ENCODE results near the gene RFC2.
"Not testable (repeated sequence)": the region's sequence is repeated elsewhere in the genome, so short reads cannot be mapped to it uniquely, and the experiment has no call there.

RFC2 gene

DNA sequence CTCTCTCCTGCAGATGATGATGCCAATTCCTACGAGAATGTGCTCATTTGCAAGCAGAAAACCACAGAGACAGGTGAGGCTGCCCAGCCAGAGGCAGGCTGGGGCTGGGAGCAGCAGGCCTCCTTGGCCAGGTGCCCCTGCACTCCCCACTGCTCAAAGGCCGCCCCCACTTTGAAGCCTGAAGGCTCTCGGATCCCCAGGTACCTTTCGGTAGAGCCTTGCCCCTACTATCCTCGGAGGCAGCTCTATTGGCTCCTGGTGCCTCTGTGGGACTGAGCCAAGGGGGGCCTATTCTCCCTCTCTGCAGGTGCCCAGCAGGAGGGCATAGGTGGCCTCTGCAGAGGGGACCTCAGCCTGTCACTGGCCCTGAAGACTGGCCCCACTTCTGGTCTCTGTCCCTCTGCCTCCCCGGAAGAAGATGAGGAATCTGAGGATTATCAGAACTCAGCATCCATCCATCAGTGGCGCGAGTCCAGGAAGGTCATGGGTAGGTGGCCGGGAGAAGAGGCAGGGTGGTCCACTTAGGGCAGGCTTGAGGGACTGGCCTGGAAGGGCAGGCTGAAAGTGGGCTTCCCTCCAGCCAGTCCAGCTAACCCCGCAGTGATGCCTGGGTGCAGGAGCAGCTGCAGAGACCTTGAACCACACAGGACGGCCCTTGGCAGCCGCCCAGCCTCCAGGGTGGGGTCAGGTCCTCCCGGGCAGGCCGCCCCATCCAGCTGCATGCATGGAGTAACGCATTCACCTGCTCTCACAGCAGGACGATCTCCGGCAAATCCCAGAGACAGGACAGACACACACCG lies 30.3 kb downstream of the RFC2 start:
- no peak for DNase-seq (ENCODE audit: low read depth, low spot score)
- H3K4me3 ChIP-seq (ENCODE audit: low read length), result no peak overlapping the region

GRCh38 chr7:74222851-74223710 lies 31.1 kb downstream of the RFC2 start:
- DNase-seq (ENCODE audit: low read depth, low spot score), result no peak
- no peak overlapping the region for H3K4me3 ChIP-seq (ENCODE audit: low read length)

DNA sequence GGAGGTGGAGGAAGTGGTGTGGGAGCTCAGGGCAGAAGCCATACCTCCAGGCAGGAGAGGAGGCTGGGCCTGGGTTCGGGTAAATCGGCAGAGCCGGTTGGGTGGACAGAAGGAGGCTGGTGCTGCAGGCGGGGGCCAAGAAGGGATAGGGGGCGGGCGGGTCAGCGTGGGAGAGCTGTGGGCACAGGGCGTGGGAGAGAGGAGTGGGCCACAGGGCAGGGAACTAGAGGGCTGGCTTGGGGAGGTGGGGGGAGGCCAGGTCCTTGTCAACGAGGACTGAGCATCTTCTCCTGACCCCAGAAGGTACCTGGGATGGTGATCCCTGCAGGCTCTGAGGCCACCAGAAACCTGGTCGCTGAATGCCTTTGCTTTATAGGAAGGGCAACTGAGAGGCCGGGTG lies 32.5 kb downstream of the RFC2 start:
- no peak overlapping the region for H3K4me3 ChIP-seq (ENCODE audit: low read length)
- DNase-seq (ENCODE audit: low read depth, low spot score), result no peak

DNA sequence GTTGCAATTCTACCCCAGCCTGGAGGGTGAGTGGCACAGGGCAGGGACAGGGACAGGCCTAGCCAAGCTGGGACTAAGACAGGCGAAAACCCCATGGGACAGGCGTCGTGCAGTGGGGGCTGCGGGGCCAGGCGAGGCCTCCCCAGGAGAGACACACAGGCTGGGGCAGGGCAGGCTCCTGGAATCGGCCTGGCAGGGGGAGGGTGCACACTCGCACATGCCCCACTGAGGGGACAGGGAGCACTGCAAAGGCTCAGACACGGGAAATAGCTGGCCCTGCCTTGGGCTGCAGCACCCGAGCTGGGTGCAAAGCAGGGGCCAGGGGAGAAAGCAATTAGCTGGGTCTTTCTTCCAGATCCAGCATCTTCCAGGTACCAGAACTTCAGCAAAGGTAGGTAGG lies 34.0 kb downstream of the RFC2 start:
- no peak for DNase-seq (ENCODE audit: low read depth, low spot score)
- H3K4me3 ChIP-seq (ENCODE audit: low read length), result no peak overlapping the region

DNA sequence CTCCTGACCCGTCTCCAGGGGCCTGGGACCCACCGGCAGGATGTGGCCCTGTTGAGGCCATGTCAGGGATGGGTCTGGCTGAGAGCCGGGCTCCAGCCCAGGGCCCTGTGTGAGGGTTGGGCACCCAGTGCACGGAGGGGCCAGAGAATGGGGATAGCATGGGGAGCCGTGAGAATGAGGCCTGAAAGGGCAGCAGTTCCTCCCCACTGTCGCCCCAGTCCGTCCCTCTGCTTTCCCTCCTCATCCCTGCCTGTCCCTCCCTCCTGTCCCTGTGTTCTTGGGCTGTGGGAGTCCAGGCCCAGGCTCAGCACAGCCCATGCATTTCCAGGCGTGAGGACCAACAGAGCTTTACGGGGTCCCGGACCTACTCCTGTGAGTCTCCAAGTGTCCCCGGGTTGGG lies 34.8 kb downstream of the RFC2 start:
- H3K4me3 ChIP-seq (ENCODE audit: low read length), result no peak overlapping the region
- no peak for DNase-seq (ENCODE audit: low read depth, low spot score)

DNA sequence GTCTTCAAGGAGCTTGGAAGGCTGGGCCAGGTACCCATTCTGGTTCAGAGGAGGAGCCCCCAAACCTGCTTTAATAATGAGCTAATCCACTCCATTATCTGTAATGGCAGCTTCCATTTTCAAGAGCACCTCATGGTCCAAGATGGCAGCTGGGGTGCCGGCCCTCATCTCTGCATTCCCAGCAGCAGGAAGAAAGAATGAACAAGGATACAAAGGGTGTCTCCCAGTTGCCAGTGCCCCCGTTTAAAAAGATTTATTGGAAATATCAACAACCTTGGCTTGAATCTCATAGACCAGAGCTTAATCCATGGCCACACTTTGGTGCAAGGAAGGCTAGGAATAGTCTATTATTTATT lies 35.9 kb downstream of the RFC2 start:
- no peak overlapping the region for H3K4me3 ChIP-seq (ENCODE audit: low read length)
- no peak for DNase-seq (ENCODE audit: low read depth, low spot score)

- DNase-seq (ENCODE audit: low read depth, low spot score), result peak; percentile 83
- H3K4me3 ChIP-seq (ENCODE audit: low read length), result peak overlapping the region; percentile 30
Observed at GRCh38 chr7:74217455-74218342, 36.5 kb downstream of the RFC2 start.

DNA sequence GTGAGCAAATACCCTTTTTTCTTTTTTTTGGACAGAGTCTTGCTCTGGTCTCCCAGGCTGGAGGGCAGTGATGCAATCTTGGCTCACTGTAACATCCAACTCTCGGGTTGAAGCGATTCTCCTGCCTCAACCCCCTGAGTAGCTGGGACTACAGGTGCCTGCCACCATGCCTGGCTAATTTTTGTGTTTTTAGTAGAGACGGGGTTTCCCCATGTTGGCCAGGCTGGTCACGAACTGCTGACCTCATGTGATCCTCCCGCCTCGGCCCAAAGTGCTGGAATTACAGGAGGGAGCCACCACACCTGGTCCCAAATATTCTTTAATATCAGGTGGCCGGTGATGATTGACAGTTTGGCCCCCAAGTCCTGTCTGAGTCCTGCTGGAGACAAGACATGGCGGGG lies 37.8 kb downstream of the RFC2 start:
- no peak overlapping the region for H3K4me3 ChIP-seq (ENCODE audit: low read length)

DNA sequence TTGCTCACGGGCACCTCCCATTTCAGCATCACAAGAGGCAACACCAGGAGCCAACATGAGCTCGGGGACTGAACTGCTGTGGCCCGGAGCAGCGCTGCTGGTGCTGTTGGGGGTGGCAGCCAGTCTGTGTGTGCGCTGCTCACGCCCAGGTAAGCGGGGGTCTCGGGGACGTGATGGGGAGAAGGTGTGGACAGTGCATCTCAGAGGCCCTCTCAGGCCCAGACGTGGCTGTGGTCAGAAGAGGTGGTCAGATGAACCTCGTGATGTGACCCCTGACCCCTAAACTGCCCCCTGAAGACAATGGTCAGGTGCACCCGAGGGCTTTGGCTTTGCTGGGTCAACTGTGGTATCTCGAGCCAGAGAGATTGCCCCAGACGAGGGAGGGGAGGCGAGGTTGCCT lies 38.3 kb downstream of the RFC2 start:
- H3K4me3 ChIP-seq (ENCODE audit: low read length), result no peak overlapping the region
- no peak for DNase-seq (ENCODE audit: low read depth, low spot score)

More for the DNA sequence above, 37.8 kb downstream of the RFC2 start:
- no peak for DNase-seq (ENCODE audit: low read depth, low spot score)

DNA sequence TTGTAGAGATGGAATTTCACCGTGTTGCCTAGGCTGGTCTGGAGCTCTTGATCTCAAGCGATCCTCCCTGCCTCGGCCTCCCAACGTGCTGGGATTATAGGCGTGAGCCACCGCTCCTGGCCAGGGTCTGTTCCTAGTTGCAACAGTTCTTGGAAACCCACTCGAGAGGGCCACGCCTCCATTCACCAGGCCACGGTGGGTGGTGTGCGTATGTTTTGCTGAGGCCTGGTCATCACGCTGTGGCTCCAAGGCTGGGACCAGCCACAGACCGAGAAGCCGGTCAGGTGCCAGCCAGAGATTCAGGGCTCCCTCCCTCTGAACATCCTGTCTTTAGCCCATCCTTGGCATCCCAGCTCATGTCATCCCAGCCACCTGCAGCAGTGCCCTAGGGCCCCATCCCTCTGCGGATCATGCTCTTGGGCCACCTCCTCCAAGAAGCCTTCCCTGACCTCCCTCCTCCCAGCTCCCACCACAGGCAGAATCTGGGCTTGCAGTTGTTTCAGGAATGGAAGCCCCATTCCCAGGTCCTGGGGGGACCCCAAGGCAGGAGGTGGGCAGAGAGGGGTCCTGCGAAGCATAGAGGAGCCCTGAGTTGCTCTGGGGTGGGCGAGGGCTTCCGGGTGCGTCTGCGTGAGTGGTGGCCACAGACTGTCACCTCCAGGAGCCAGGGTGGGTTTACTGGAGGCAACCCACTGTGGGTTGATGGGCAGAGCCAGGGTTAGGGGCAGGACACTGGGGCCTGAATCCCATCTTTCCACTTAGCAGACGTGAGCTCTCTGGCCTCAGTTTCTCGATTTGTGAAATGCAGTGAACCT lies 39.2 kb downstream of the RFC2 start:
- no peak overlapping the region for H3K4me3 ChIP-seq (ENCODE audit: low read length)
- DNase-seq (ENCODE audit: low read depth, low spot score), result no peak

DNA sequence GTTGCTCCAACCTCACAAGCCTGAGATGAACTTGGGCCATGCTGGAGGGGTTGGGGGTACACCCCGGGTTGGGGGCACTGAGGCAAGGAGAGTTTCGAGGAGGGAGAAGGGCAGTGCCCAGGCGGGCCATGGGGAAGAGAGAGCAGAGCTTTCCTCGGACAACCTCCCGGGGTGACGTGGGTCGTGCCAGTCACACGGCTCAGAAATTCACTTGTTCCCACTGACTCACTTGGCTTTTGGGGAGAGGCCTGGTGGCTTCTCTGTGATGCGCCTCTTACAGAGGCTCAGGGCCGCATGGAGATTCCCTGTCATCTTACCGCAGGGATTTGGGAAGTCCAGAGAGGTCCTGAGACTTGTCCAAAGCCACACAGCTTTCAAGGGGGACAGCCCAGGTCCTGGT lies 41.5 kb downstream of the RFC2 start:
- no peak overlapping the region for H3K4me3 ChIP-seq (ENCODE audit: low read length)
- DNase-seq (ENCODE audit: low read depth, low spot score), result no peak

DNA sequence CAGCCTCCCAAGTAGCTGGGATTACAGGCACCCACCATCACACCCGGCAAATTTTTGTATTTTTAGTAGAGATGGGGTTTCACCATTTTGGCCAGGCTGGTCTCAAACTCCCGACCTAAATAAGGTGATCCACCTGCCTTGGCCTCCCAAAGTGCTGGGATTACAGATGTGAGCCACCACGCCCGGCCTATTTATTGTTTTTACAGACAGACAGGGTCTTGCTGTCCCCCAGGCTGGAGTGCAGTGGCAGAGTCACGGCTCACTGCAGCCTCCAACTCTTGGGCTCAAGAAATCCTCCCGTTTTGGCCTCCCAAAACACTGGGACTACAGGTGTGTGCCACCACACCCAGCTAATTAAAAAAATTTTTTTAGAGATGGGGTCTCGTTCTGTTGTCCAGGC lies 46.0 kb downstream of the RFC2 start:
- H3K4me3 ChIP-seq (ENCODE audit: low read length); DNase-seq (ENCODE audit: low read depth, low spot score): not testable (repeated sequence)

DNA sequence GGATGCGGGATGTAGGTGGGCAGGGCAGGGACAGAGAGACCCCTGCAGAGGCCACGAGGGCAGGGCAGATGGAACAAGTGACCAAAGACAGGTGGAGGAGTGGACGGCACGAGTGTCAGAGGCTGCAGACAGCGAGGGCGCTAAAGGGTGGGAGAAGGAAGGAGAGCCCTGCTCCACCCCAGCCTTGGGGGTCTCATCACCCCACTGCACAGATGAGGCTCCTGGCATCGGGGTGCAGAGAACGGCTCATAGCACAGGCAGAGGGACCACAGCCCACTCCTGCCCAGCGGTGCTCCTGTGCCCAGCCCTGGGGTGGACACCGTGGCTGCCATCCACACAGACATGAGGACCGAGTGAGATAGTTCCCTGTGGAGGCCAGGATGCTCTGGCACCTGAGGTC lies 46.6 kb downstream of the RFC2 start:
- no peak for DNase-seq (ENCODE audit: low read depth, low spot score)
- no peak overlapping the region for H3K4me3 ChIP-seq (ENCODE audit: low read length)

DNA sequence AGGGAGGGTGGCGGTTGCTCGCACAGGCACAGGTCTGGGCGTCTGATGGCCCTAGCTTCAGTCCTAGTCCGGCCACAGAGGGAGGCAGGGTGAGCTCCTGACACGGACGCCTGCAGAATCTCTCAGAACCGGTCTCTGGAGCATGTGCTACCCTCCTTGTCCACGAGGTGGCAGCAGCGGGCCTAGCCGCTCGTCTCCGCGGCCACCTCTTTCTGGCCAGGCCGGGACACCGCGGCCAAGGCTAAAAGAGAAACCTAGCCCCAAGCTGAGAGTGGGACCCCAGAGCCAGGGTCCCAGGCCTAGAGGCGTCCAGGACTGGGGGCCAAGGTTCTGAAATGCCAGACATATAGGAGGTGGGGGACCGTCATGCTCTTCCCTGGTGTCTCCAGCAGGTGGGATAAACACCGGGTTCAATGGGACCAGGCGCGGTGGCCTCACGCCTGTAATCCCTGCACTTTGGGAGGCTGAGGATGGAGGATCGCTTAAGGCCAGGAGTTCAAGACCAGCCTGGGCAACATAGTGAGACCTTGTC lies 47.5 kb downstream of the RFC2 start:
- peak; percentile 49 for DNase-seq (ENCODE audit: low read depth, low spot score)
- peak overlapping the region; percentile 41 for H3K4me3 ChIP-seq (ENCODE audit: low read length)

DNA sequence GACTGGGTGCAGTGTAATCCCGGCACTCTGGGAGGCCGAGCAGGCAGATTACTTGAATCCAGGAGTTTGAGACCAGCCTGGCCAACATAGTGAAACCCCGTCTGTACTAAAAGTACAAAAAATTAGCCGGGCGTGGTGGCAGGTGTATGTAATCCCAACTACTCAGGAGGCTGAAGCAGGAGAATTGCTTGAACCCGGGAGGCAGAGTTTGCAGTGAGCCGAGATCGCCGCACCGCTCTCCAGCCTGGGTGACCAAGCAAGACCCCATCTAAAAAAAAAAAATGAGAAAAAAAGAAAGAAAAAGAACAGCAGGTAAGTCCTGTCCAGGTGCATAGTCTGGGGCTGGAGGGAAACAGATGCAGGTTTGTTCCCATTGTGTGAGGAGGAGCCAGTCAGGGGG lies 48.1 kb downstream of the RFC2 start:
- not testable (repeated sequence) for DNase-seq (ENCODE audit: low read depth, low spot score); H3K4me3 ChIP-seq (ENCODE audit: low read length)

DNA sequence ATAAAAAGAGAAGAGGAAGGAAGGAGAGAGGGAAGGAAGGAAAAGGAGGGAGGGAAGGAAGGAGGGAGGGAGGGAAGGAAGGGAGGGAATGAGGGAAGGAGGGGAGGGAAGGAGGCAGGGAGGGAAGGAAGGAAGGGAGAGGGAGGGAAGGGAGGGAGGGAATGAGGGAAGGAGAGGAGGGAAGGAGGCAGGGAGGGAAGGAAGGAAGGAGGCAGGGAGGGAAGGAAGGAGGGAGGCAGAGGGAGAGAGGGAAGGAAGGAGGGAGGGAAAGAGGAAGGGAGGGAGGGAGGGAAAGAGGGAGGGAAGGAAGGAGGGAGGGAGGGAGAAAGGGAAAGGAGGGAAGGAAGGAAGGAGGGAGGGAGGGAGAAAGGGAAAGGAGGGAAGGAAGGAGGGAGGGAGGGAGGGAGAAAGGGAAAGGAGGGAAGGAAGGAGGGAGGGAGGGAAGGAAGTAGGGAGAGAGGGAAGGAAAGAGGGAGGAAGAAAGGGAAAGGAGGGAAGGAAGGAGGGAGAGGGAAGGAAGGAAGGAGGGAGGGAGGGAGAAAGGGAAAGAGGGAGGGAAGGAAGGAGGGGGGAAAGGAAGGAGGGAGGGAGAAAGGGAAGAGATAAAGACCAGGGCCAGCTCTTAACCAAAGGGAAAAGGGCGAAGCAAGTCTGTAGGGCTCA lies 50.1 kb downstream of the RFC2 start:
- no peak for DNase-seq (ENCODE audit: low read depth, low spot score)
- H3K4me3 ChIP-seq (ENCODE audit: low read length), result no peak overlapping the region

DNA sequence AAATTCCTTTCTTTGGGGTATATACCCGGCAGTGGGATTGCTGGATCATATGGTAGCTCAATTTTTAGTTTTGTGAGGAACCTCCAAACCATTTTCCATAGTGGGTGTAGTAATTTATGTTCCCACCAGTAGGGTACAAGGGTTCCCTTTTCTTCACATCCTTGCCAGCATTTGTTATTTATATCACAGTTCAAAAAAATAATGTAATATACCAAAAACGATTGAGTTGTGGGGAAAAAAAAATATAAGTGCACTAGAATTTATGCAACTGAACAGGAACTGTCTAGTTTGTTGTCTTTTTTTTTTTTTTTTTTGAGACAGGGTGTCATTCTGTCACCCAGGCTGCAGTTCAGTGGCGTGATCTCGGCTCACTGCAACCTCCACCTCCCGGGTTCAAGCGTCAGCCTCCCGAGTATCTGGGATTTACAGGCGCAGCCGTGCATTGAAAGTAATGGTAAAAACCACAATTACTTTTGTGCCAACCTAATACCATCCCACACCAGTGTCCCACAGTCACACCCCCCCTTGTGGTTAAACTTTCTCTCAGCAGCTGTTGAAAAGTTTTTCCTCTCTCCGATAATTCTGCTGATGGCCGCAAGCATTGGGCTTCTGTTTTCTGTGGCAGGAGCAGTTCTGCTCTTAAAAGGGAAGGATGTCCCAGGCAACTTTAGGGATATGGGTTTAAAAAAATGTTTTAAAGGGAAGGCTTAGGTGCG lies 51.2 kb downstream of the RFC2 start:
- no peak overlapping the region; the same call in 1 of the 2 replicates for H3K4me3 ChIP-seq (ENCODE audit: low read length)
- DNase-seq (ENCODE audit: low read depth, low spot score), result peak; percentile 74
